GM12872 (cell line): ENCODE data around the gene TRAF3IP1.

Experiments used
- TF ChIP-seq, protein P1 (sequence below): IDR thresholded peaks from 3 replicates; pipeline ENCODE4 v1.5.1; 2011; ENCODE audit warnings: low read depth, mild to moderate bottlenecking, low read length, moderate library complexity; ENCODE audit not compliant: insufficient read depth

Gene TRAF3IP1

DNA sequence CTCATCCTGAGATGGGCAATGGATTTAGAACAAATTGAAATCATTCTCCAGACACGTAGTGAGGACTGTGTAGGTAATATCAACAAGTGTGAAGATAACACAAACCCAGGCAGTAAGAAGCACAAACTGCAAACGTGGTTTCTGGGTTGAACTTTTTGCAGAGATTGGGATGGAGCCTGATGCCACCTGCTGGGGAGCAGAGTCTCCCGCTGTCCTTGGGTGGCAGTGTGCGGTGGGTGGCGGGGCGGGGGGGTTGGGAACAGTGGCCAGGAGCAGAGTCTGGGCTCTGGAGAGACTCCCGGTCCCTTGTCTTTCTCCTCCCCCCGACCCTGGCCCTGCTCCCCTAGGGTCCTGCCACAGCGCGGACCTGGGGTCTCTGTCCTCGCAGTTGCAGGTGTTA, 19.5 kb downstream of the TRAF3IP1 start:
- TF ChIP-seq, protein P1, sequence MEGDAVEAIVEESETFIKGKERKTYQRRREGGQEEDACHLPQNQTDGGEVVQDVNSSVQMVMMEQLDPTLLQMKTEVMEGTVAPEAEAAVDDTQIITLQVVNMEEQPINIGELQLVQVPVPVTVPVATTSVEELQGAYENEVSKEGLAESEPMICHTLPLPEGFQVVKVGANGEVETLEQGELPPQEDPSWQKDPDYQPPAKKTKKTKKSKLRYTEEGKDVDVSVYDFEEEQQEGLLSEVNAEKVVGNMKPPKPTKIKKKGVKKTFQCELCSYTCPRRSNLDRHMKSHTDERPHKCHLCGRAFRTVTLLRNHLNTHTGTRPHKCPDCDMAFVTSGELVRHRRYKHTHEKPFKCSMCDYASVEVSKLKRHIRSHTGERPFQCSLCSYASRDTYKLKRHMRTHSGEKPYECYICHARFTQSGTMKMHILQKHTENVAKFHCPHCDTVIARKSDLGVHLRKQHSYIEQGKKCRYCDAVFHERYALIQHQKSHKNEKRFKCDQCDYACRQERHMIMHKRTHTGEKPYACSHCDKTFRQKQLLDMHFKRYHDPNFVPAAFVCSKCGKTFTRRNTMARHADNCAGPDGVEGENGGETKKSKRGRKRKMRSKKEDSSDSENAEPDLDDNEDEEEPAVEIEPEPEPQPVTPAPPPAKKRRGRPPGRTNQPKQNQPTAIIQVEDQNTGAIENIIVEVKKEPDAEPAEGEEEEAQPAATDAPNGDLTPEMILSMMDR = no peak

DNA sequence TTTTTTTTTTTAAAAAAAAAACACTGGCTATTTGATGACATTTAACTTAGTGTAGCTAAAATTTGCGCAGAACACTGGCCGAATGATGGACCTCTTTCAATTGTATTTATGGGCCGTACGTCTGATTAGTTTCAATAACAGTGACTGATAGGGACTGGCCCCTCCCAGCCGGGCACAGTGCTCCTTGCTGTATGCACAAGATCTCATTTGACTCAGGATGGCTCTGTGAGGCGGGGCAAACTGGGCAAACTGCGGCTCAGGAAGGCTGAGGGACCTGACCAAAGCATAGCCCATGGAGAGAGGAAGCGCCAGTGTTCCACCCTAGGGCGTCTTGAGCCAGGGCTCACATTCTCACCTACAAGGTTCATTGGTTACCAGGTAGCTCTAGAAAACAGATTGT, 21.2 kb downstream of the TRAF3IP1 start:
- TF ChIP-seq, protein P1 = no peak

DNA sequence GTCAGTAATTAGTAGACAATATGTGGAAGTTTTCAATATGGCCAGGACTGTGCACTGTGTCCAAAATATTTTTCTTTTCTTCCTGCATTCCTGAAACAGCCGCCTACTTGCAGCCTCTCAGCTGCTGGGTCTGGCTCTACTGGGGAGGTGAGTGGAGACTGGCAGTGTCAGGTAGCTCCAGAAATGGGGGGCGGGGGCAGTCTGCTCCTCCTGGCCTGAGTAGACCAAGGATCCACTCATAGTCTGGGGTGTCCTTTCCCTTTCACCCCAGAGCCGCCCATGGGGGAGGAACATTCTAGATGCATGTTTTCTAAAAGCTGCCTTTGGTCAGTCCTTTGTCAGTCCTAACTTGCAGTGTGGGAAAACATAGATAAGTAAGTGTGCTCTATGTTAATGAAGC, 23.7 kb downstream of the TRAF3IP1 start:
- TF ChIP-seq, protein P1 = no peak

DNA sequence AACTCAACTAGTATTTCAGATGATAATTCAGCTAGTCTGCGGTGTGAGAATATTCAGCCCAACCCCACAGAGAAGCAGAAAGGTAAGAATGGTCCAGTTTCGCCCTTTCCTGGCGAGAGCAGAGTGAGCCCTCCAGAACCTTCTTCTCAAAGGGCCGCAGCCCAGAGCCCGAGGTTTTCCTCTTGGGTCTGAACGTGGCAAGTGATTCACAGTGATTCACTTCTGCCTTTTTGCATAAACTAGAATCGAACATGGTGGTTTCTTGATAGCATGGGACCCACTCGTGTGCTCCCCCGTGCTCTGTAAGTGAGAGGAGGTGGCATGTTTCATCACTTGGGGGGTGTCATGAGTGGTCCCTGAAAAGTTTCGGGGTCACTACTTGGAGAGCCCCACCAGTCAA, 24.2 kb downstream of the TRAF3IP1 start:
- TF ChIP-seq, protein P1 = no peak

DNA sequence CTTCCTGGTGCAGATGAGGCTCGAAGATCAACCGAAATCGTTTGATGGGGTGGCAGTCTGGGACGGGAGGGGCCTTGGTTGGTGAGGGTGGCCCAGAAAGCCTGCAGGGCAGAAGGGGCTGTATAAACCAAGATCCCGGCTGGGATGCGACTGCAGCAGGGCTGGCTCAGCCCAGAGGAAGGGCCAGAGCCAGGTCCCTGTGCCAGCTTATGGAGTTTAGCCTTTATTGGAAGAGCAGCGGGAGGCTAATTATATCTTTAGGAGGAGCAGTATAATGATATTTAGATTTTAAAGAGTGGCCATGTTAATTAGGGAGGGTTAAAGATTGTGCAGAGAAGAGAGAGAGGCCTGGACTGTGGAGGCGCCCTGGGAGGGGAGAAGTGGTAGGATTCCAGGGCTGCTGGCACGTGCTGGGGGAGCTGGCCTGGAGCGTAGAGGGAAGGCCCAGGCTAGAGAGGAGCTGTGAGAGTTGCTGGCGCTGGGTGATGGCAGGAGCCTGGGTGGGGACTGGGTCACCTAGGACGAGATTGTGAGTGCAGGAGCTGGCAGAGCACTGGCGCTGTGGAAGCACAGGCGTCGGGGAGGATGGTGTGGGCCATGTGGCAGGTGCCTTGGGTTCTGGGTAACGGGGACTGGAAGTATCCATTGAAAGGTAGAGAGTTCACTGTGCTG, 25.1 kb downstream of the TRAF3IP1 start:
- TF ChIP-seq, protein P1 = no peak

DNA sequence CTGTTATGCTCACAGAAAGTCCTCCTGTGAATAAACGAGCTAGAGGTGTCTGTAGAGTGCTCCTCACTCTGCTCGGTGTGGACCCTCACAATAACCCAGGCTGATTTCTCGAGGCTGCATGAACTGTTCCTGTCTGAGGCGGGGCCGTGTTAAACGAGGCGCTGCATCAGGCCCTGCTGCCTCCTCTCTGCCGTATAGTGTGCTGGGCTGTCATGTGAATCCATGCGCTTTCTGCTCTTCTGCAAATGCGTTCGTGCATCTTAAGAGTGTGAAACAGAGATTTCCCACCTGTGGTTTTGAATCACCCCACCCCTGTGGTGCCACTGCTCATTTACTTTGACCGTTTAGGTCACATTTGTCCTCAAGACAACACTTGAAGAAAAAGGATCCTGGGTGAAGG, 26.2 kb downstream of the TRAF3IP1 start:
- TF ChIP-seq, protein P1 = no peak

DNA sequence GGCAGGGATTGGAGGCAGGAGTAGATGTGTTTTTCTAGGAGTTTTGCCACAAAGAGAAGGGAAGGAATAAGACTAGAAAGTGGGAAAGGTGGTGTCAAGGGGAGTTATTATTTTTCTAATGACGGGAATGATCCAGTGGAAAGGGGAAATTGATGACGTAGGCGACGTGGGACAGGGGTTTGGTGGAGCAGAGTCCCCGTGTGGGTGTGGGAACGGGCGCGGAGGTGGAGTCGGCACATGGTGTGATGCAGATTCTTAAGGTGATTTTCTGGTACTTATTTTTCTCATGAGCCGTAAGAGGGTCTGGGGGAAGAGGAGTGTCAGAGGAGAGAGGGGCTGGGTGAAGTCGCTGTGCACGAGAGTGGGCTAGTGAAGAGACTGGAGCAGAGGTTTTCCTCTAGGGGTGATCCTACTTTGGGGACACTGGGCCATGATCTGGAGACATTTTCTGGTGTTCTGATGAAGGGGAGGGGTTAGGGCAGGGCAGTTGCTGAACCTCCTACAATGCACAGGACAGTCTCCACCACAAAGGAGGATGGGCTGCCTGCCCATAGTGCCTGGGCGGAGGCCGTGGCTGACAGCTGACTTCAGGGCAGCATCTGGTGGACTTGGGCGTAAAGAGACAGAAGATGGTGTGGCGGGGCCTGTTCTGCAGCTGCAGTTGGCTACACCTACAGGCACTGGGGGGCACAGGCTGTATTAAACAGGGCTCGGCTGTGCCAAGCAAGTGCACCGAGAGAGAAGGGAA, 30.0 kb downstream of the TRAF3IP1 start:
- TF ChIP-seq, protein P1 = no peak
